GM18507 (cell line): ENCODE results near the gene NRG2.

Experiments
- DNase-seq: peaks from one replicate; pipeline ENCODE4 v3.0.0; 2011; ENCODE audit warnings: low read depth; ENCODE audit not compliant: insufficient read length; ENCODE audit errors: extremely low spot score
- FAIRE-seq: peaks from 2 replicates; lab custom pipeline; 2011; peaks lifted over from hg19 to GRCh38; lab: Jason Lieb, UNC

Gene NRG2

DNA sequence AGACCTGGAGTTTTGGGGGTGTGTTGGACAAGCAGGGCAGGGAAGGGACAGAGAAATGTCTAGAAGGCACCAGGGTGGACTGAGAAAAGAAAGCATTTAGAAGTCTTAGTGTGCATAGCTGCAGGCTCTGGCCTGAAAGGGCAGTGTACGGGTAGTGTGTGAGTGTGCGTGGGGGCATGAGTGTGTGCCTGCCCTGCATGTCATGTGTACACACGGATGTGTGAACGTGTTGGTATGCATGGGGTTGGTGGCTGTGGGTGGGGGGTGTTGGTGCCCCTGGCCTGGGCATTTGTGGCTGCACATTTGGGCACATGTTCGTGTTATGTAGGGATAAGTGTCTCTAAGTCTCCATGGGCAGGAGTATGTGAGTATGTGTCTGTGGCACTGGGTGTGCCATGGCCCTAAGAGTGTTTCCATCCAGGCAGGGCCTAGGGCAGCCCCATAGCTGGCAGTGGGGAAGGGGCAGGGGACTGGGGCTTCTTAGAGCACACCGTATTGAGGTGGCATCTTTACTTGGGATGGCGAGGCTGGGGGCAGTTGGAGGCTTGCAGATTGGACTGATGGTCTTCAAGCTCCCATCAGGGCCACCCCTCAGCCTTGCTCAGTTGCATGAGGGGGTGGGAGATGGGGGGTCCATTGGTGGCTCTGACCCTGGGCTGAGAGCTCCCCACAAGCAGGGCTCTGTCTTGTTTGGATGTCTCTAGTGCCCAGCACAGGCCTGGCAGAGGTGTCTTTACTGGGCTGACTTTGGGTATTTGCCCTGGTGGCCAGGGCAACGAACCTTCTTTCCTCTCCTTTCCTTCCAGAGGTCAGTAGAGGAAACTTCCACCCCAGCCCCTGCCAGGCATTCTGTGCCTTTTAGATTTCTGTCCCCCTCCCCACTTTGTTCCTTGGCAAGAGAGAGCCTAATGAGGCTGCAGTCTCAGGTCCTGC is 232.5 kb downstream of the NRG2 start:
- no peak for DNase-seq
- no peak for FAIRE-seq

DNA sequence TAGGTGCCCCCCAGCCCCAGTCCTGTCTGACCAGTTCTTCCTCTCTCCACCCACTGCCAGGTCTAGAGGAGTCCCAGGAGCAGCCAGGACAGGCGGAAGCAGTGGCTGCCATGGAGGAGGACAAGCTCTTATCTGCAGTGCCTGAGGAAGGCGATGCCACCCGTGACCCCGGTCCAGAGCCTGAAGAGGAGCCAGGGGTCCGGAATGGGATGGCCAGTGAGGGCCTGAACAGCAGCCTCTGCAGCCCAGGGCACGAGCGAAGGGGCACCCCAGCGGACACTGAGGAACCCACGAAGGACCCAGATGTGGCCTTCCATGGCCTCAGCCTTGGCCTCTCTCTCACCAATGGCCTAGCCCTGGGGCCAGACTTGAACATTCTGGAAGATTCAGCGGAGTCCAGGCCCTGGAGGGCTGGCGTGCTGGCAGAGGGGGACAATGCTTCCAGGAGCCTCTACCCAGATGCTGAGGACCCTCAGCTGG is 233.7 kb downstream of the NRG2 start:
- DNase-seq, result no peak
- FAIRE-seq, result no peak

DNA sequence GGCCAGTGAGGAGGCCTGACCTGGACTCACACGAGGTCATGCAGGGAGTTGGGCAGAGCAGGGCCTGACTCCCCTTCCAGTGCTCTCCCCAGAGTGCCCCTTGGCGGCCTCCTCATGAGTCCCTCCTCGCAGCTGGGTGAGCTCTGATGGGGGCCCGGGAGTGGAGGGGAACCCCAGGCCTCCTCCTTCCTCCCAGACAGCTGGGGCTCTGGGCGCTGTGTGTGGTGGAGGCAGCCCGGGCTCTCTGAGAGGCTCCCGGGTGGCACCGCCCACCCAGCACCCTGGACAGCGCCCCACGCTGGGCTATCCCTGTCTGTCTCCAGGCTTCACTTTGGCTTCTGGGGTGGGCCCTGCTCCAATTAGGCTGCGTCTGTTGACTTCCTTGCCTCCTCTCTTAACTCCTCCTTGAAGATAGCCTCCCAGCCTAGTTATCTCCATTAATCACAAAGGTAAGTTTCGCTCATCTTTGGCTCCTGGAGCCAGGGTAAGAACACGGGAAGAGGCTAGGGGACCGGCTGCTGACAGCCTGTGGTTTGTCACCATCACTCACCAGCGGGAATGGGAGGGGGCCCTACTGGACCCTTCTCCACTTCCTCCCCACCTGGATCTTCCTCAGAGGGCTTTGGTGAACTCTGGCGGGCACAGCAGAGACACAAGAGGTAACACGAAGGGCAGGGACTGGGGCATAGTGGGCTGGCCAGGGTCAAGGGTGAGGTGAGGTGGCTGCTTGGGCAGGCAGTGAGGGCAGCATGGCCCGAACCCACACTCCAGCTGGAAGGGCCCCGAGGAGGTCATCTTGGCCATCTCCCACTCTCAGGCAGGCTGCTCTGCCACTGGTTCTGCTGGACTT is 234.4 kb downstream of the NRG2 start:
- DNase-seq, result no peak
- FAIRE-seq, result no peak

DNA sequence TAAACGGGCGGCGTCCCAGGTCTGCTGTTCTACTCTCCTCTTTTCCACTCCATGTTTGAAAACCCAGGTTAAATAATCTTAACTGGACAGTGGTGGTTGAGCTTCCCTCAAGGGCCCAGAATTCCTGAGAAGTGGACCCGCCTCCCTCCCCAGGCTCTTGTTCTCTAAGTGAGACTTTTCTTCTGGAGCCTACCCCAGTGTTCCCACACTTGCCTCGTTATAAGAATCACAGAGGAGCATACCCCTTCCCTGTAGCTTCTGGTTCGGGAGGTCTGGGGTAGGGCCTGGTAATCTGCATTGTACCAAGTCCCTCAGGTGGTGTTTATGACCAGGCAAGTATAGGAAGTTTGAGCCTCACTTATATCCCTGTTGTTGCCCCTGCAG is 235.5 kb downstream of the NRG2 start:
- FAIRE-seq (no peak), DNase-seq (no peak)

DNA sequence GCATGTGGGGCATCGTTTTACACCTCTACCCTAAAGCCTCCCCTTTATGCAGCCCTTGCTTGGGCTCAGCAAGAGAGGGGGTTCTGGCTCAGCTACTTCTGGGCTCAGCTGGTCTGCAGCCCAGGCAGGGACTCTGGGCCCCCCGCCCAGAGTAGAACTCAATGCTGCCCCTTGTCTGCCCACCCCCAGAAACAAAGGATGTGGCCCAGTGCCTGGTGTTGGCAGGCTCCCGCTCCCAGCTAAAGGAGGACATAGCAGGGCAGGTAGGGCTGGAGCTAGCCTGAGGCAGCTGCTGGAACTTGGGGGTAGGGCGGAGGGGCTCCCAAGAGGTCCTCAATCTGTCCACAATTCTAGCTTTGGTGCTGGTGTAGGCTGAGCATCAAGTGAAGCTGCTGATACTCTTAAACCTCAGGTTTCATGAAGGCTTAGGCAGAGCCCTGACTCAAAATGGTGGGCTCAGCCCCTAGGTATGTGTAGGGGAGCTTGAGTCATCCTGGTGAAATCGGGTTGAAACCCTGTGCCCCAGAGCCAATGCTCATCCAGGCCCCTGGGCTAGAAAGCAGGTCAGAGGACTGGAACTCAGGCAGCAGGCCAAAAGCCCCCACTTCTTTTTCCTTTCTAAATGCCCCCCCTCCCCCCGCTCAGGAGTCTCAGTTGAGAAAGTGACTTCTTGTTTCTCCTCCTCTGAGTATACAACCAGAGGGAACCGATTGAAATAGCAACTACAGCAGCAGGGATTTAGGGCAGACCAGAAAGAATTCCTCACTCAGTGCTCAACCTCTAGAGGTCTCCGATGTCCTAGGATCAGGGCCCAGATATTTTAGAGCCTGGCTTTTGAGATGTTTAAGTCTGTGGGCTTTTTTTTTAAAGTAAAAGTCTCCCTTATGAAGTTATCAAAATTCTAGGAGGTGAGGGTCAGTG is 236.1 kb downstream of the NRG2 start:
- no peak for FAIRE-seq
- DNase-seq, result no peak

DNA sequence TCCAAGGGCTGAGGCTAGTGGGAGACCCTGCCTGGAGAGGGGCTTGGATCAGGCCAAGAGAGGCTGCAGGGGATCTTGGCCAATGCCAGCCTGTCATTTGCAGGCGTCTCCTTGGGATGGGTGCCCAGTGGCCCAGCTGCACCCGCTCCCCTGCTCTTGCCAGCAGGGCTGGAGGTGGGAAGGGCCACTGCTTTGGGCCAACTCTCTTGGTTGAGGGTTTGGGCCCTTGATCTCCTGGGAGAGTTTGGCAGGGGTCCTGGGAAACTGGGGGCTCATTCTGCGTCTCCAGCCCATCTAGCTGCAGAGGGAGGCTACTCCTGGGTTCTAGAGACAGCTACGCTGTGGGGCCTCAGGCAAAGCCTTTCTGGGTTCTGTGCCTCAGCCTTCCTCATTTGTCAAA is 237.0 kb downstream of the NRG2 start:
- DNase-seq (no peak), FAIRE-seq (no peak)

DNA sequence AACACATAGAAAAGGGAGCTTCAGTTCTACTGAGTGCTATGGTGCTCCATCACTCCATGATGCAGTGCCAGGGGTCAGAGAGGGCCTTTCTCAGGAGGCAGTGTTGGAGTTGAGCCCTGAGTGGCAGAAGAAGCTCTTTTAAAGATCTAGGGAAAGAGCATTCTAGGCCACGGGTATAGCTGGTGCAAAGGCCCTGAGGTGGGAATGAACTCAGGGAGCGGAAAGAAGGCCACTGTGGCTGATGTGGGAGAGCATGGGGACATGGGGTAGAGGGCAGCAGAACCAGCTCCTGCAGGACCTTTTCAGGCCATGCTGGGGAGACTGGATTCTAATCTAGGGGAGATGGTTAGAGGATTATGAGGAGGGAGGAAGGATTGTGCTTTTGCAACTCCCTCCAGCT is 237.6 kb downstream of the NRG2 start:
- no peak for FAIRE-seq

DNA sequence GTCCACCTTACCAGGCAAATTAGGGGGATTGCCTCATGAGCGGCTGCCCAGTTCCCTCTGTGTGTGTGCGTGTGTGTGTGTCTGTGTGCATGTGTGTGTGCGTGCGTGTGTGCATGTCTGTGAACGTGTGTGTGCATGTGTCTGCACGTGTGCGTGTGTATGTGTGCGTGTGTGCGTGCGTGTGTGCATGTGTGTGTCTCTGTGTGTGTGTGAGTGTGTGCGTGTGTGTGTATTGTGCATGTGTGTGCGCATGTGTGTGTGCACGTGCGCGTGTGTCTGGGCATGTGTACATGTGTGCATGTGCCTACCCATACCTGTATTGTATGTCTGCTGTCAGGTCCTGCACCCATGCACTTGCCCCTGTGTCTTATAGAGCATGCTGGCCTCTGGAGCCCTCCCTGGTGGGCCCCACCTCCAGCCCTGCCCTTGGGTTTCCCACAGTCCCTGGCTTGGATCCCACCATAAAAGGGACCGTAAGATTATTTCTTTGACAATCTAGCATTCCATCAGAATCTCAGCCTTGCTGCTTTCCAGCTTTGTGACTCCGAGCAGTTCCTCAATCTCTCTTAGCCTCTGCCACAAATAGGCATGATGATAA is 238.2 kb downstream of the NRG2 start:
- DNase-seq (no peak), FAIRE-seq (no peak)

More for the DNA sequence above, 237.6 kb downstream of the NRG2 start:
- no peak for DNase-seq

DNA sequence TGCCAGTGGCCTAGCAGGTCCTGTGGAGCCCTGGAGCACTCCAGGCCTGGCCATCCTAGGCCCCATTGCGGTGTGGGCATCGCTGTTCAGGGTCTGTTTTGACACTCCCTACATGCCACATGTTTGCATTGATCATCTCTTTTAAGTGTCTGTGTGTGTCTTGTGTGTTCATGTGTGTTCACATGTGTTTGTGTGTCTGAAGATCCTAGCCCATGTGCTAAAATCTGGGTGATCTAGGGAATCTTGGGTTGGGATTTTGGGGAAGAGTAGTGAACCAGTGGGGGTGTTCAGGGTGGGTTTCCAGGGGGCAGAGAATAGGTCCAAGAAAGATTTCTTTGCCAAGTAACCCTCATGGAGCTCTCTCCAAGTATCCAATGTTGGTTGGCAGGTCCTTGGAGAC is 239.1 kb downstream of the NRG2 start:
- DNase-seq, result no peak
- no peak for FAIRE-seq

DNA sequence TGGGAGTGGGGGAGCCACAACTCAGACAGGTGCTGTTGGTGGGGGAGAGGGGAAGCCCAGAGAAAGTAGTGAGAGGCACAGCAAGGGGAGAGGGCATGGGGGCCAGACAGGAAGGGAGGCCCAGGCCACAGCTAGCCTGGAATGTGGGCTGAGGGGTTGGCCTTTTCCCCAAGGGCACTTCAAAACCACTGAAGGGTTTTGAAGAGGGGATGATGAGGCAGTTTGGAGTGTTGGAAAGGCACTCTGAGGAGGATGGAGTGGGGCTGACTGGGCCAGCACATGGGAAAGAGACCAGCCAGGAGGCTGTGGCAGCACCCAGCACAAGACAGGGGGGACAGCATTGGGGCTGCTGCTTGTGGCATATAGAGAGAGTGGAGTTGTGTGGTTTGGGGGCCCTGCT is 243.7 kb downstream of the NRG2 start:
- FAIRE-seq (no peak), DNase-seq (no peak)

DNA sequence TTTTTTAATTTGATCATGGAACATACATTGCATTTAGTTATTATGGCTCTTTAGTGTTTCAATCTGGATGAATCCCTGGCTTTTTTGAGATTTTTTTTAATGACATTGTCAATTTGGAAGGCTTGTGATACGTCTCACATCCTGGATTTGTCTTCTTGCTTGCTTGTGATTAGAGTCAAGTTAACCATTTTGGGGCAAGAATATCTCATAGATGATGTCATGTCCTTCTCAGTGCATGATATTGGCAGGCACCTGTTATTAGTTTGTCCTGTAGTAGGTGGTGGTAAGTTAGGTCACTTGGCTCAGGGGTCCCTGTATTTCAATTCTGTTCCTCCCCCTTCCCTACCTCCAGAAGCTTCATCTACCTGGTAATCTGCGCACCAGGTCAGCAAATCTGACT is 244.2 kb downstream of the NRG2 start:
- no peak for FAIRE-seq
- no peak for DNase-seq

DNA sequence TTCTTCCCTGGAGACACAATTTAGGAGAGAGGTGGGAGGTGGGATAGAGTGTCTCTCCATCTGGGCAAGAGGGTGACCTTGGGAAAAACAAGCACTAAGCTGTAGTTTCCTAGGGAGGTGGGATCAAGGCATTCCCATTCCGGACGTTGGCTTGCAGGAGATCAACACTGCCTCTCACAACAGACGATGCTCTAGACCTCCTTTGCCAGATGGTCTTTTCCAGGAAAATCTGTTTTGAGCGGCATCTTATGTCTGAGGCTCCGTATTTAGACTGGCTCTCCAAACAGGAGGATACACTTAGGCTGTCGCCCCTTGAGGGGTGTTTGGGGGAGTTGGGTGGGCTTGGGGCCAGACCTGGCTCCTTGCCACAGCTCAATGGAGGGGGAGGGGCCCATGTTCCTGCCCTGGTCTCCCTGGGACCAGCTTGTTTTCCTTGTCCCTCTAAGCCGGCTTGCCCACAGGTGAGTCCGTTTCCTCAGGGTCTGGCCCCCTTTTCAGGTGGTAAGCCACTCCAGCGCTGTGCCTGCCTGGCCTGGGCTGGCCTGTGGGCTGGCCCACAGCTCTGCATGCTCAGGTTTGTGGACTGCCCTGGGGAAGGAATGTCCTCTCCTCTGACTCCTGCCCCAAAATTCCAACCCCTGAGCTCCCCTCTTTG is 245.1 kb downstream of the NRG2 start:
- FAIRE-seq (no peak), DNase-seq (no peak)

DNA sequence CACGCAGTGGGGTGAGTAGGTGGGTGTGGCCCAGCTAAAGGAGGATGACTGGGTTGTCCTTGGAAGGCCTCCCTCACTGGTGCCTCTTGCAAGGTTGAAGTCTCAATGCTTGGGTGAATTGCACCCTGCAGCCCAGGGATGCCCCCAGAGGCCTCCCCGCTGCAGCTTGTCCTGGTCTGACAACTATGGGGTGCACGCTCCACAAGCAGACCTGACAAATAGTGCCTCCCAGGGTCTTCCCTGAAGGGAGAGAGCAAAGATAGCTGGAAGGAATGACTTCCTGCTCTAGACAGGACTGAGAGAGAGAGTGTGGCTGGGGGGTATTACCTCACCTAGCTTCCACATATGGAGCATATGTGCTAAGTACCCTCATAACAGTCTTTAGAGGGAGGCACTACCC is 245.8 kb downstream of the NRG2 start:
- no peak for DNase-seq
- FAIRE-seq, result no peak
